Activated T-helper 2 cell treated with anti-CD3 and anti-CD28 coated beads, Interferon-gamma antibody, Interleukin-2, Interleukin-4, amounts not matched to agents 10 μg/mL and 5 μg/mL and 100 μg/mL, durations not matched to agents 14 hours and 24 hours and 36 hours (primary cell): ENCODE measurements around the gene ELN. TPM values are rescaled to one million over a fixed set of nuclear protein-coding genes. Genes with fewer than 3 reads are reported as not detected.
"Not testable (repeated sequence)": the region's sequence is repeated elsewhere in the genome, so short reads cannot be mapped to it uniquely, and the experiment has no call there.

Source experiments
- DNase-seq: peaks from one replicate; pipeline ENCODE4 v3.0.0; 2021; ENCODE audit warnings: low spot score
- H3K27ac Mint-ChIP-seq: one replicate; pipeline ENCODE4 v1.8.0; 2021; ENCODE audit warnings: mixed read lengths
- H3K27me3 Mint-ChIP-seq: one replicate; pipeline ENCODE4 v1.8.0; 2021; ENCODE audit warnings: low read depth, mixed read lengths
- H3K36me3 Mint-ChIP-seq: one replicate; pipeline ENCODE4 v1.8.0; 2021; ENCODE audit warnings: low read depth, mixed read lengths
- H3K4me1 Mint-ChIP-seq: one replicate; pipeline ENCODE4 v1.8.0; 2021; ENCODE audit warnings: low read depth, mixed read lengths
- H3K4me3 Mint-ChIP-seq: one replicate; pipeline ENCODE4 v1.8.0; 2021; ENCODE audit warnings: low read depth, mild to moderate bottlenecking, moderate library complexity, mixed read lengths
- H3K9me3 Mint-ChIP-seq: one replicate; pipeline ENCODE4 v1.8.0; 2021; ENCODE audit warnings: mixed read lengths
- intact Hi-C: fragments of 100-400 bp; cut with micrococcal nuclease; formaldehyde crosslinking; loops from one replicate; pipeline ENCODE4 v1.15.1; 2023
- total RNA-seq: library from RNA; stranded (reverse); gene quantifications from 2 replicates; pipeline ENCODE4 v1.2.3, GENCODE V29; 2022

Gene ELN
- total RNA-seq, 1 donor from 2014 or later = not detected

DNA sequence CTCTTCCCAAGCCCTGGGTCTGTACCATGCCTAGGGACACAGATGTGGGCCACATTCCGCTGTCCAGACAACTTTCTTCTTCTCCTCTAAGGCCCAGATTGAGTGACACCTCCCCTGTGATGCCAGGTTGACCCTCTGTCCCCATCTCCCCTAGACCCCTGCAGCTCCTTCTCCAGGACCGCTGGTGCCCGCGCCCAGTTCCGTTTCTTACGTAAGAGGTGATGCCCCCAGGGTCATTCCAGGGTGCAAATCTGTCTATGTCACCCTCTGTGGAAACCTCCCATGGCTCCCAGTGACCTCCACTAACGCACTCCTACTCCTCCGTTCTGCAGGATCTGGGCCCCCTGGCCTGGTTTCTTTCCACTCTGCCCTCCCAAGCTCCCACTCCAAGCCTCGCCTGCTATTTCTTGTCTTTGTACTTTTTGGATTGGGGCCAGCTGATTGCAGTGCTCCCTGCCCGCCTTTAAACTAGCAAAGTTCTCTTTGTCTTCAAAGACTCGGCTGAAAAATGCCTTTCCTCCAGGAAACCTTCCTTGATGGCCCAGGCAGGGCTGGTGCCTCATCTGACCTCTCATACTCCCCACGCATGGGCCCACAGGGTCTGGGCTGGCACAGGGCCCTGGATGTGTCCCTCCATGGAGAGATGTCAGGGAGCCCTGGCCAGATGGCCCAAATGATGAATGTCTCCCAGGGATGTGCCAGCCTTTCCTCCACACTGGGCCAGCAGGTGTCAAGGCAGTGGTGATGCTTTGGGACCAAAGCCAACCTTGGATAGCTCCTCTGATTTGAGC is 21.3 kb upstream of the ELN start:
- Mint-ChIP-seq H3K27me3 (no peaks in the 10 kb centered on the region), H3K4me3 (no peak overlapping the region), H3K9me3 (no peaks in the 10 kb centered on the region), H3K4me1 (peaks cover 7% of the 10 kb centered on the region), H3K36me3 (no peaks in the 10 kb centered on the region), H3K27ac (no peak overlapping the region)
- no peak for DNase-seq
- intact Hi-C loops = no loop called here

DNA sequence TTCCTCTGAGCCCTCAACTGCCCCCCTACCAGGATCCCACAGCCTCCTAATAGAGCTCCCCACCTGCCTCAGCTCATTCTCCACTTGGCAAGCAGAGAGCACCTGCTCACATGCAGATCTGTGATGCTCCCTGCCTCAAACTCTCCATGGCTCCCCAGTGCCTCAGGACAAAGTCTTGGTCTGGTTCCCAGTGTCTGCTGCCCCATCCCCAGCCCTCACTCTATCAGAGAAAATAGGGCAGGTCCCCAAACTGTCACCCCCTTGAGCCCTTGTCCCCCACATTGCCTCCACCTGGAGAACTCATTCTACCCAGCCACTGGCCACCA is 20.8 kb upstream of the ELN start:
- intact Hi-C loops = no loop called here
- no peaks in the 10 kb centered on the region for H3K36me3 Mint-ChIP-seq
- no peak overlapping the region for H3K4me3 Mint-ChIP-seq
- no peaks in the 10 kb centered on the region for H3K27me3 Mint-ChIP-seq
- no peaks in the 10 kb centered on the region for H3K9me3 Mint-ChIP-seq
- H3K4me1 Mint-ChIP-seq = peaks cover 7% of the 10 kb centered on the region
- DNase-seq = no peak
- no peak overlapping the region for H3K27ac Mint-ChIP-seq

GRCh38 chr7:74008687-74009086 is 19.3 kb upstream of the ELN start:
- no peaks in the 10 kb centered on the region for H3K27me3 Mint-ChIP-seq
- no peak overlapping the region for H3K4me3 Mint-ChIP-seq
- intact Hi-C loops = no loop called here
- H3K36me3 Mint-ChIP-seq = no peaks in the 10 kb centered on the region
- H3K9me3 Mint-ChIP-seq = no peaks in the 10 kb centered on the region
- H3K27ac Mint-ChIP-seq = no peak overlapping the region
- DNase-seq = no peak
- H3K4me1 Mint-ChIP-seq = no peaks in the 10 kb centered on the region

- Mint-ChIP-seq H3K4me1 (no peaks in the 10 kb centered on the region), H3K36me3 (no peaks in the 10 kb centered on the region), H3K27me3 (no peaks in the 10 kb centered on the region), H3K4me3 (no peak overlapping the region), H3K9me3 (no peaks in the 10 kb centered on the region), H3K27ac (no peak overlapping the region)
- no peak for DNase-seq
- intact Hi-C loops = no loop called here
Observed at GRCh38 chr7:74009719-74010118, 18.3 kb upstream of the ELN start.

GRCh38 chr7:74010407-74010806 is 17.6 kb upstream of the ELN start:
- Mint-ChIP-seq H3K9me3 (no peaks in the 10 kb centered on the region), H3K36me3 (no peaks in the 10 kb centered on the region), H3K27ac (no peak overlapping the region), H3K4me1 (no peaks in the 10 kb centered on the region), H3K27me3 (no peaks in the 10 kb centered on the region), H3K4me3 (no peak overlapping the region)
- DNase-seq = no peak
- intact Hi-C loops = no loop called here

DNA sequence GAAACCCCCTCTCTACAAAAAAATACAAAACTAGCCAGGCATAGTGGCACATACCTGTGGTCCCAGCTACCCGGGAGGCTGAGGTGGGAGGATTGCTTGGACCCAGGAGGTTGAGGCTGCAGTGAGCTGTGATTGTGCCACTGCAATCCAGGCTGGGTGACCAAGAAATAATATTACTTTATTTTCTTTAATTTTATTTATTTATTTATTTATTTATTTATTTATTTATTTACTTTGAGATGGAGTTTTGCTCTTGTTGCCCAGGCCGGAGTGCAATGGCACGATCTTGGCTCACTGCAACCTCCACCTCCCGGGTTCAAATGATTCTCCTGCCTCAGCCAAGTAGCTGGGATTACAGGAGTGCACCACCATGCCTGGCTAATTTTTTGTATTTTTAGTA is 16.6 kb upstream of the ELN start:
- H3K36me3 Mint-ChIP-seq, H3K27me3 Mint-ChIP-seq, DNase-seq: not testable (repeated sequence)

GRCh38 chr7:74012842-74013249 is 15.1 kb upstream of the ELN start:
- DNase-seq = no peak
- Mint-ChIP-seq H3K36me3 (no peaks in the 10 kb centered on the region), H3K9me3 (no peaks in the 10 kb centered on the region), H3K27ac (no peak overlapping the region), H3K27me3 (no peaks in the 10 kb centered on the region), H3K4me3 (no peak overlapping the region), H3K4me1 (no peaks in the 10 kb centered on the region)
- intact Hi-C loops = no loop called here

More for the DNA sequence above, 16.6 kb upstream of the ELN start:
- intact Hi-C loops, H3K27ac Mint-ChIP-seq, H3K4me3 Mint-ChIP-seq, H3K4me1 Mint-ChIP-seq, H3K9me3 Mint-ChIP-seq: not testable (repeated sequence)

DNA sequence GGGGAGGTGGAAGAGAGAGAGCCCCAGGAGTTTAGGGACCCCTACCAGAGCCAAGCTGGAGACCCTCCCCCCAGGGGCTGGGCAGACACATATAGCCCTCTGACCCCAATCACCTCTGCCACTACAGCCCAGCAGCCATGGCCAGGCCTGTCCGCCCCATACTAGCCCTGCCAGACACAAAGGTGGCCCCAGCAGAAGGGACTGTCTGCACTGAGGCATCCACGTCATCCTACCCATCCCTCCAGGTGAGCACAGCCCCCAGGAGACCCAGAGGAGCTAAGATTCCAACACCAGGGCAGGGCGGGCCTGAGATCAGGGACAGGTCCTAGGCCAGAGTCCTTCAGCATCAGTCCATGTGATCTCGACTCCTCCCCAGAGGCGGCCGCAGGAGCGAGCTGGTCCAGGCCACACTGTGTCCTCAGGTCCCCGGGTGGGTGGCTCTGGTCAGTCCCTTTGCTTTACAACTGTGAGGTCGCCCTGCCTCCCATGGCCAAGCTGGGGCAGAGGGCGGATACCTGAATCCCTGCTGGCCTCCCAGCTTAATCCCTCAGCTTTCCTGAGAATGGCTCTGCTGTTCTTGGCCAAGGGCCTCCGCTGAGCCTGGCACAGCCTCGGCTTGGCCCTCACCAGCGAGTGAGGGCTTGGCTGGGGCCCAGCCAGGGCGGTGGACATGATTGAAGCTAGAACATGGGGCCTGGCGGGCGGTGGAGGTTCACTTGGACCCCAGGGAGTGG is 14.3 kb upstream of the ELN start:
- Mint-ChIP-seq H3K4me3 (no peak overlapping the region), H3K27me3 (no peaks in the 10 kb centered on the region), H3K27ac (no peak overlapping the region)

GRCh38 chr7:74014931-74015330 is 13.0 kb upstream of the ELN start:
- Mint-ChIP-seq H3K27ac (no peak overlapping the region), H3K36me3 (no peaks in the 10 kb centered on the region), H3K9me3 (no peaks in the 10 kb centered on the region), H3K4me1 (no peaks in the 10 kb centered on the region), H3K27me3 (no peaks in the 10 kb centered on the region), H3K4me3 (no peak overlapping the region)
- intact Hi-C loops = no loop called here
- no peak for DNase-seq

More for the DNA sequence above, 14.3 kb upstream of the ELN start:
- Mint-ChIP-seq H3K36me3 (no peaks in the 10 kb centered on the region), H3K4me1 (no peaks in the 10 kb centered on the region), H3K9me3 (no peaks in the 10 kb centered on the region)
- no peak for DNase-seq
- intact Hi-C loops = no loop called here

- no peaks in the 10 kb centered on the region for H3K27me3 Mint-ChIP-seq
- no peaks in the 10 kb centered on the region for H3K9me3 Mint-ChIP-seq
- no peak overlapping the region for H3K4me3 Mint-ChIP-seq
- H3K36me3 Mint-ChIP-seq = no peaks in the 10 kb centered on the region
- H3K27ac Mint-ChIP-seq = no peak overlapping the region
- DNase-seq = no peak
- no peaks in the 10 kb centered on the region for H3K4me1 Mint-ChIP-seq
- intact Hi-C loops = no loop called here
Observed at GRCh38 chr7:74015670-74016069, 12.3 kb upstream of the ELN start.

DNA sequence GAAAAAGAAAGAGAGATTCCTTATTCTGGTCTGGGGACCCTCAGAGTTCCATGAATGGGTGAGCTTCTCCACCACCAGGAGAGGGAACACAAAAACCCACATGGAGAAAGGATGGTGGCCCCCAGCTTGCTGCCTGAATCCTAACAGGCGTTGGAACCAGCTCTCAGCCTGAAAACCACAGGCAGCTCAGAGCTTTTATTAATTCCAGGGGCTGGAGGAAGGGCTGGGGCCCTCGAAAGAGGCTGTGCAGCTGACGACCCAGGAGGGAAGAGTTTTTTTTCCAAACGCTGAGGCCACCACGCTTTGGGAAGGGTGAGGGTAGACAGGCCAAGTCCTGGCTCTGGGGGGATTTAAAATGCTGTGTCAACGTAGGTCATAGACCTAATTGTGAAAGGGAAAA is 10.8 kb upstream of the ELN start:
- intact Hi-C loops = no loop called here
- Mint-ChIP-seq H3K36me3 (no peaks in the 10 kb centered on the region), H3K27ac (no peak overlapping the region), H3K27me3 (no peaks in the 10 kb centered on the region), H3K9me3 (no peaks in the 10 kb centered on the region), H3K4me3 (no peak overlapping the region), H3K4me1 (no peaks in the 10 kb centered on the region)
- no peak for DNase-seq

DNA sequence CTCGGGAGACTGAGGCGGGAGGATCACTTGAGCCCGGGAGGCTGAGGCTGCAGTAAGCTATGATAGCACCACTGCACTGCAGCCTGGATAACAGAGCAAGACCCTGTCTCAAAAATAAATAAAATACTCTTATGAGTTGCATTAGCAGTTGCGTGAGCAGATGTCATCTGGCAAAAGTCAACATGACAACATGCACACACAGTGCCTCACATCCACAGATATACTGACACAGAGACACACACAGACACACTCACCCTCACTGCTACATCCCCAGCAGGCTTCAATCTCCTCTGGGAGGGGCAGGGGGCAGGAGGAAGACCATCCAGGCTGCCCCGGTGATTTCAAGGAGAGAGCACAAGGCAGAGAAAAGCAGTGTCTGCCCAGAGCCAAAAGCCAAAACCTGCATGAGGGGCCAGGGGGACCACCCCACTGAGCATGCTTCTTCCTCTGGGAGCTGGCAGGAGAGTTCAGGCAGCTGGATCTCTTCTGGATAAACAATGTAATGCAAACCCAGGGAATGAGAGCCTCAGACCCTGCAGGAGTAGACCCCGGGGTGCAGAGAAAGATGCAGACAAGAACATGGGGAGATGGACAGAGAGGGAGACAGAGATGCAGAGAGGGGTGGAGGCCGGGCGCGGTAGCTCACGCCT is 9.6 kb upstream of the ELN start:
- no peaks in the 10 kb centered on the region for H3K27me3 Mint-ChIP-seq
- no peak for DNase-seq
- no peak overlapping the region for H3K27ac Mint-ChIP-seq
- intact Hi-C loops = no loop called here
- H3K4me3 Mint-ChIP-seq = no peak overlapping the region
- H3K4me1 Mint-ChIP-seq = no peaks in the 10 kb centered on the region
- H3K9me3 Mint-ChIP-seq = no peaks in the 10 kb centered on the region
- H3K36me3 Mint-ChIP-seq = no peaks in the 10 kb centered on the region

DNA sequence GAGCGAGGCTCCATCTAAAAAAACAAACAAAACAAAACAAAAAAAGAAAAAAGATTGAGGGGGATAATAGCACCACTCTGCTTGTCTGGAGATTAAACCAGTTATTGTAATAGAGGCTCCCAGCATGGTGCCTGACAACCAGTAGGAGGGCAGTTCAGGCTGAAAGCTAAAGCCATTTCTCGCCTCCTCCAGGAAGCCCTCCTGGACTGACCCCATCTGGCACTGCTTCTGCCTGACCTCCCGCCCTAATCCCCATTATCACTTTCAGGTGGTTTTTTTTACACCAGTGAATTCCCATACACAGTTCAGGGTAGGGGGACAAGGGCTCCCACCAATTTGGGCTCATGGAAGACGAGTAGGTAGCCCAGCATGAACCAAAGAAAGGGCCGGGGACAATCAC is 8.8 kb upstream of the ELN start:
- no peaks in the 10 kb centered on the region for H3K4me1 Mint-ChIP-seq
- intact Hi-C loops = no loop called here
- no peaks in the 10 kb centered on the region for H3K36me3 Mint-ChIP-seq
- no peaks in the 10 kb centered on the region for H3K27me3 Mint-ChIP-seq
- no peak overlapping the region for H3K4me3 Mint-ChIP-seq
- DNase-seq = no peak
- no peaks in the 10 kb centered on the region for H3K9me3 Mint-ChIP-seq
- H3K27ac Mint-ChIP-seq = no peak overlapping the region
